Measurements from ENCODE around the gene FLNB.

FLNB gene

GRCh38 chr3:57972531-57973111, 35.6 kb upstream of the FLNB start:
- Histone ChIP-seq H3K79me2 (ENCODE audit: low read length) (no peaks in the 10 kb centered on the region), H3K4me2 (ENCODE audit: low read depth, low read length) (no peak overlapping the region), H3K36me3 (replicated peaks; ENCODE audit: insufficient read depth, low read length) (no peaks in the 10 kb centered on the region), H3K27ac (ENCODE audit: low read length) (no peak overlapping the region), H3K4me1 (ENCODE audit: low read length) (no peaks in the 10 kb centered on the region), H3K9me3 (replicated peaks; ENCODE audit: insufficient read depth, low read length) (no peaks in the 10 kb centered on the region), H2AFZ (ENCODE audit: low read length) (no peak overlapping the region), H3K27me3 (replicated peaks; ENCODE audit: insufficient read depth, low read length) (no peaks in the 10 kb centered on the region), H3K4me3 (ENCODE audit: low read length) (no peak overlapping the region), H3K9ac (ENCODE audit: low read length) (no peak overlapping the region), H4K20me1 (ENCODE audit: insufficient read depth, low read length) (no peaks in the 10 kb centered on the region), H3F3A (ENCODE audit: insufficient read depth, low read length) (no peaks in the 10 kb centered on the region), H3K9me2 (replicated peaks; ENCODE audit: insufficient read depth, low read length) (no peaks in the 10 kb centered on the region)
- TF ChIP-seq EZH2phosphoT487 (IDR thresholded peaks at IDR 0.05; ENCODE audit: low read length) (no peak), EZH2 (optimal IDR thresholded peaks at IDR 0.05; ENCODE audit: low read depth, low read length) (no peak), CTCF (IDR thresholded peaks at IDR 0.05; ENCODE audit: low read length) (no peak)
- no peak for DNase-seq

- H3K9ac ChIP-seq (ENCODE audit: low read length): no peak overlapping the region
- no peaks in the 10 kb centered on the region for H3K4me1 ChIP-seq (ENCODE audit: low read length)
These were observed 34.3 kb upstream of the FLNB start for GRCh38 chr3:57973715-57974477.

GRCh38 chr3:57974796-57975388, 33.3 kb upstream of the FLNB start:
- no peaks in the 10 kb centered on the region for H3K9me2 ChIP-seq (replicated peaks; ENCODE audit: insufficient read depth, low read length)
- no peaks in the 10 kb centered on the region for H3K79me2 ChIP-seq (ENCODE audit: low read length)
- no peak for DNase-seq
- no peaks in the 10 kb centered on the region for H3K9me3 ChIP-seq (replicated peaks; ENCODE audit: insufficient read depth, low read length)
- H3K4me1 ChIP-seq (ENCODE audit: low read length): no peaks in the 10 kb centered on the region
- H2AFZ ChIP-seq (ENCODE audit: low read length): no peak overlapping the region
- no peaks in the 10 kb centered on the region for H3F3A ChIP-seq (ENCODE audit: insufficient read depth, low read length)
- no peak overlapping the region for H3K27ac ChIP-seq (ENCODE audit: low read length)
- H4K20me1 ChIP-seq (ENCODE audit: insufficient read depth, low read length): no peaks in the 10 kb centered on the region
- H3K4me2 ChIP-seq (ENCODE audit: low read depth, low read length): no peak overlapping the region
- H3K27me3 ChIP-seq (replicated peaks; ENCODE audit: insufficient read depth, low read length): no peaks in the 10 kb centered on the region
- no peak overlapping the region for H3K9ac ChIP-seq (ENCODE audit: low read length)
- TF ChIP-seq EZH2 (optimal IDR thresholded peaks at IDR 0.05; ENCODE audit: low read depth, low read length): no peak
- TF ChIP-seq EZH2phosphoT487 (IDR thresholded peaks at IDR 0.05; ENCODE audit: low read length): no peak
- no peak for TF ChIP-seq CTCF (IDR thresholded peaks at IDR 0.05; ENCODE audit: low read length)
- H3K4me3 ChIP-seq (ENCODE audit: low read length): no peak overlapping the region
- no peaks in the 10 kb centered on the region for H3K36me3 ChIP-seq (replicated peaks; ENCODE audit: insufficient read depth, low read length)

More at GRCh38 chr3:57973715-57974477, 34.3 kb upstream of the FLNB start:
- H3K79me2 ChIP-seq (ENCODE audit: low read length): no peaks in the 10 kb centered on the region
- H3K4me3 ChIP-seq (ENCODE audit: low read length): no peak overlapping the region
- H3F3A ChIP-seq (ENCODE audit: insufficient read depth, low read length): no peaks in the 10 kb centered on the region
- no peak overlapping the region for H3K27ac ChIP-seq (ENCODE audit: low read length)
- H3K27me3 ChIP-seq (replicated peaks; ENCODE audit: insufficient read depth, low read length): no peaks in the 10 kb centered on the region
- H3K9me3 ChIP-seq (replicated peaks; ENCODE audit: insufficient read depth, low read length): no peaks in the 10 kb centered on the region
- TF ChIP-seq EZH2 (optimal IDR thresholded peaks at IDR 0.05; ENCODE audit: low read depth, low read length) (no peak), CTCF (IDR thresholded peaks at IDR 0.05; ENCODE audit: low read length) (no peak)
- H3K9me2 ChIP-seq (replicated peaks; ENCODE audit: insufficient read depth, low read length): no peaks in the 10 kb centered on the region
- no peak overlapping the region for H2AFZ ChIP-seq (ENCODE audit: low read length)
- no peaks in the 10 kb centered on the region for H3K36me3 ChIP-seq (replicated peaks; ENCODE audit: insufficient read depth, low read length)
- no peak overlapping the region for H3K4me2 ChIP-seq (ENCODE audit: low read depth, low read length)
- DNase-seq: no peak
- no peaks in the 10 kb centered on the region for H4K20me1 ChIP-seq (ENCODE audit: insufficient read depth, low read length)
